H1 (cell line): ENCODE data around the gene FADS3. TPM values are rescaled to one million over a fixed set of nuclear protein-coding genes. Genes with fewer than 3 reads are reported as not detected.

ENCODE experiments used
- E2F6 ChIP-seq: IDR thresholded peaks from 2 replicates; pipeline ENCODE4 v1.6.1; 2012; ENCODE audit warnings: inconsistent platforms
- GABPA ChIP-seq: IDR thresholded peaks from 2 replicates; pipeline ENCODE4 v1.6.1; 2011; ENCODE audit warnings: mild to moderate bottlenecking, low read length, moderate library complexity, borderline replicate concordance; ENCODE audit not compliant: insufficient read depth
- HDAC6 ChIP-seq: IDR thresholded peaks from one replicate; pipeline ENCODE4 v1.7.1; 2012; ENCODE audit warnings: low read depth, mild to moderate bottlenecking, inconsistent platforms, low read length, moderate library complexity
- SRF ChIP-seq: IDR thresholded peaks from 2 replicates; pipeline ENCODE4 v1.6.1; 2011; ENCODE audit warnings: mild to moderate bottlenecking, low read depth, low read length, moderate library complexity
- SUZ12 ChIP-seq: fragments of 200-600 bp; sonication (generic); IDR thresholded peaks from 2 replicates; pipeline ENCODE4 v1.6.1; 2012; ENCODE audit warnings: mild to moderate bottlenecking, inconsistent platforms, low read length, moderate library complexity, mixed read lengths
- polyA plus RNA-seq, 7 experiments: library from polyadenylated mRNA; depleted of rRNA in 3 of 7; stranded (reverse) in 5 of 7; unstranded in 2 of 7; fragments of >200 nt in 5 of 7; fragments of 200-250 nt in 2 of 7; gene quantifications; 1 replicate in 5 of 7; 2 replicates in 1 of 7; 4 replicates in 1 of 7; pipeline versions ENCODE4 v1.2.1 to v1.2.3, GENCODE V29; 2011 to 2013; ENCODE audit warnings: missing spikeins in 2 of 7, mixed read lengths in 2 of 7
- total RNA-seq: library from RNA; stranded (reverse); fragmentation: NEBNext Ultra II Directional; extraction: Animal tissue kit (Norgen Biotek cat#: 25700); gene quantifications from 2 replicates; pipeline ENCODE4 v1.2.1, GENCODE V29; 2021

Gene FADS3
- total and polyA plus RNA-seq, 2 of the 8 experiments (the other 6 are each of a cell fraction or from before 2014, with no cell fraction given) = 43.8 to 76.3 TPM

- TF ChIP-seq HDAC6 (no peak), E2F6 (no peak), SRF (no peak), GABPA (no peak), SUZ12 (no peak)
These were observed 16.5 kb downstream of the FADS3 start (continued) for GRCh38 chr11:61874853-61875252.
